SU-DHL-6 (cell line): Measurements from ENCODE around the gene ZNF639.

ENCODE experiments used
- EZH2phosphoT487 ChIP-seq: fragments of 200-600 bp; sonication (generic), shearing (Covaris generic); conservative IDR thresholded peaks from 2 replicates; pipeline ENCODE4 v1.6.1; 2018; ENCODE audit warnings: mild to moderate bottlenecking, antibody characterized with exemption, low read length, moderate library complexity, mixed read lengths
- TF ChIP-seq, protein P1 (sequence below): fragments of 200-600 bp; sonication (generic); IDR thresholded peaks from one replicate; pipeline ENCODE4 v1.5.1; 2017; ENCODE audit warnings: antibody characterized with exemption, mild to moderate bottlenecking, low read length, moderate library complexity; ENCODE audit not compliant: insufficient read depth, poor library complexity, severe bottlenecking

DNA sequence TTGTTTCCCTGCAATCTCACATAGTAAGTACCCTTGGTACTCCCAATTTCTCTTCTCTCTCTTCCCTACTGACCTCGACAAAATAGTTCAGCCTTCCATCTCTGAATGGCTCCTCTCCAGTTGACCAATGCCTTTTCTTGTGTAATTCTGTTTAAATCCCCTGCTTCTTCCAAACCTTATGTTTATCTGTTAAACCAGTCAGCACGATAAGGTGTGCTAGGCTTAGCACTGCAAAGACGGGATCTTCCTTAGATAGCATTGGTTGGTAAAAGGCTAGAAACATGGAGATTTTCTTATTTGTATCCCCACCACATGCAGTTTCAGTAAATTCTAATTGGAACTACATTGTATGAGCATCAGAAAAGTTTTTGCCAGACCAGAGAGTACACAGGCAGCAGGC, 46.1 kb upstream of the ZNF639 start:
- TF ChIP-seq, protein P1, sequence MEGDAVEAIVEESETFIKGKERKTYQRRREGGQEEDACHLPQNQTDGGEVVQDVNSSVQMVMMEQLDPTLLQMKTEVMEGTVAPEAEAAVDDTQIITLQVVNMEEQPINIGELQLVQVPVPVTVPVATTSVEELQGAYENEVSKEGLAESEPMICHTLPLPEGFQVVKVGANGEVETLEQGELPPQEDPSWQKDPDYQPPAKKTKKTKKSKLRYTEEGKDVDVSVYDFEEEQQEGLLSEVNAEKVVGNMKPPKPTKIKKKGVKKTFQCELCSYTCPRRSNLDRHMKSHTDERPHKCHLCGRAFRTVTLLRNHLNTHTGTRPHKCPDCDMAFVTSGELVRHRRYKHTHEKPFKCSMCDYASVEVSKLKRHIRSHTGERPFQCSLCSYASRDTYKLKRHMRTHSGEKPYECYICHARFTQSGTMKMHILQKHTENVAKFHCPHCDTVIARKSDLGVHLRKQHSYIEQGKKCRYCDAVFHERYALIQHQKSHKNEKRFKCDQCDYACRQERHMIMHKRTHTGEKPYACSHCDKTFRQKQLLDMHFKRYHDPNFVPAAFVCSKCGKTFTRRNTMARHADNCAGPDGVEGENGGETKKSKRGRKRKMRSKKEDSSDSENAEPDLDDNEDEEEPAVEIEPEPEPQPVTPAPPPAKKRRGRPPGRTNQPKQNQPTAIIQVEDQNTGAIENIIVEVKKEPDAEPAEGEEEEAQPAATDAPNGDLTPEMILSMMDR: no peak
- TF ChIP-seq EZH2phosphoT487: no peak
